NCI-H82 (cell line): Measurements from ENCODE around the gene TLCD3A.
"Not testable (repeated sequence)": the region's sequence is repeated elsewhere in the genome, so short reads cannot be mapped to it uniquely, and the experiment has no call there.

Experiments
- DNase-seq: peaks from one replicate; lab custom pipeline; 2025; lab: John Stamatoyannopoulos, UW

TLCD3A gene

GRCh38 chr17:732067-732901 lies at the start of gene TLCD3A:
TLCD3A (plus strand) TSS chr17:732596; CDS start chr17:732648, 52 bp downstream.
- peak; percentile 76 for DNase-seq

- no peak for DNase-seq
These were observed 49.4 kb upstream of the TLCD3A start for GRCh38 chr17:683040-683439.

- DNase-seq: no peak
These were observed 48.7 kb upstream of the TLCD3A start for GRCh38 chr17:683499-684254.

GRCh38 chr17:685006-685405 lies 47.4 kb upstream of the TLCD3A start:
- no peak for DNase-seq

GRCh38 chr17:688100-688989 lies 44.1 kb upstream of the TLCD3A start:
- peak; percentile 54 for DNase-seq

- DNase-seq: no peak
These were observed 42.7 kb upstream of the TLCD3A start for GRCh38 chr17:689556-690275.

GRCh38 chr17:690361-690760 lies 42.0 kb upstream of the TLCD3A start:
- DNase-seq: no peak

- DNase-seq: no peak
These were observed 41.0 kb upstream of the TLCD3A start for GRCh38 chr17:691423-691822.

- DNase-seq: no peak
These were observed 40.3 kb upstream of the TLCD3A start for GRCh38 chr17:692116-692515.

- no peak for DNase-seq
These were observed 38.4 kb upstream of the TLCD3A start for GRCh38 chr17:693791-694638.

GRCh38 chr17:696369-696768 lies 36.0 kb upstream of the TLCD3A start:
- DNase-seq: no peak

- DNase-seq: no peak
These were observed 34.7 kb upstream of the TLCD3A start for GRCh38 chr17:697682-698081.

GRCh38 chr17:698096-698495 lies 34.3 kb upstream of the TLCD3A start:
- not testable (repeated sequence) for DNase-seq

GRCh38 chr17:699345-699744 lies 33.1 kb upstream of the TLCD3A start:
- no peak for DNase-seq

GRCh38 chr17:700504-701094 lies 31.8 kb upstream of the TLCD3A start:
- DNase-seq: peak; percentile 57

GRCh38 chr17:703081-703875 lies 29.1 kb upstream of the TLCD3A start:
- DNase-seq: no peak

GRCh38 chr17:704111-704864 lies 28.1 kb upstream of the TLCD3A start:
- no peak for DNase-seq

GRCh38 chr17:705011-705410 lies 27.4 kb upstream of the TLCD3A start:
- no peak for DNase-seq

- no peak for DNase-seq
These were observed 26.5 kb upstream of the TLCD3A start for GRCh38 chr17:705863-706262.
